GM18520 (cell line): ENCODE data around the gene ARHGAP25.

Source experiments
- ATAC-seq: cut with Tn5 transposase; IDR thresholded peaks from one replicate; pipeline ENCODE4 v1.9.1; 2021; ENCODE audit not compliant: unreplicated experiment

Gene ARHGAP25

DNA sequence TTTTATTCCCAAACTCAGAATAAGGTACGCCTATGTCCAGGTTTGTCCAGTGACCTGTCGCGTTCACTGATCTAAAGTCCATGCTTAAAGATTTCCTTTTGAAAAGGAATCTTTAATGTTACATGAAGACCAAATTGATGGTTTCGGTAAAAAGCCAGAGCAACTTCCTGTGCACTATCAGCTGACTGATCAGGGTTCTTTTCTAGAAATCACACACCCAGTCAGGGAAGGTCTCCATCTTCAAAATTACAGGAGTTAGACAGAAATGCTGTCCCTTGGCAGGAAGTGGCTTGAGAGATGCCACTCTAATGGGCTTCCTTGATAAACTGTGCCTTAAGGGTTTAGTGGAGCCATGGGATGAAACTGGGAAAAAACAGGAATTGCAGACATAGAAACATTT is 14.7 kb upstream of the ARHGAP25 start:
- no peak for ATAC-seq

GRCh38 chr2:68720665-68721064 is 13.9 kb upstream of the ARHGAP25 start:
- no peak for ATAC-seq

DNA sequence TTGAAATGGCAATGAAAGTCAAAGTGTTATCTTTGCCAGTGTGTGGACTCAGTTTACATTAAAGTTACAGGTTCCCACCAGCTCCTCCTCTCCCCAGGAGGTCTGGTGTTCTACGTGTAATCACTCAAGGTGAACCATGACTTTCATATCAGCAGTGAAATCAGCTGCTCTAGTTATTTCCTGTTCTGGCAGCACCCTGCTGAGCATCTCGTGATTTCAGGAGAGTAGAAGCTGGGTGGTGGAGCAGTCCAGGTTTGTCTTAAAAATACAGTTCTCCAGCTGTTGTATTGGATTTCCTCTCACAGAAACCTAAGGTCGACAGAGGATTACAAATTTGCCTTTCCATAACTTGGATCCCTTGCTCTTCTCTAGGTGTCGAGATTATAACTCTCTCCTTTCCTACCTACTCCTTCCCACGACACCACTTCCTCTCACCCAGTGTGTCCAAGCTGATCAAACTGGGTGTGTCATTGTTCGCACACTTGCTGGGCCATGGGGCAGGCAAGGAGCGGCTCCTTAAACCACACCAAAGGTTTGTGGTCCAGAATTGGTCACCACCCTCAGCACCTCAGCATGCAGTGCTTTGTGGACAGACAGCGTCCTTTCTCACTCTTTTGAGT is 13.0 kb upstream of the ARHGAP25 start:
- ATAC-seq = no peak

DNA sequence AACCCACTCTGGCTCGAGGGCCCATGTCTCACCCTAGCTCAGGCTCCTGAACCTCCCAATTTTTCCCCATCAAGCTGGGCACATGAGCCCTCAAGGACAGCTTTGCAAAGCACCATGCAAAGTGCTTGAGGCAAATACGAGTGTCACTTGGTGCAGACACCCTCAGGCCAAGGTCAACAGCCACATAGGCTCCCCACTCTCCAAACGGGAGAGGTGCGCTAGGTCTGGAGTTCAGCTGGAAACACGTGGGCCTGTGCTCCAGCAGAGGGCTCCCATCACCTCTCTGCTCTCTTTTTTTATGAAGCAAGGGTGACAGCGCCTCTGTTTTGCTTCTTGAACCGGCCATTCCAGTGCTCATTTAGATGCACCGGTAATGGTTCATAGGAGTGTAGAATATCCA is 11.9 kb upstream of the ARHGAP25 start:
- no peak for ATAC-seq

DNA sequence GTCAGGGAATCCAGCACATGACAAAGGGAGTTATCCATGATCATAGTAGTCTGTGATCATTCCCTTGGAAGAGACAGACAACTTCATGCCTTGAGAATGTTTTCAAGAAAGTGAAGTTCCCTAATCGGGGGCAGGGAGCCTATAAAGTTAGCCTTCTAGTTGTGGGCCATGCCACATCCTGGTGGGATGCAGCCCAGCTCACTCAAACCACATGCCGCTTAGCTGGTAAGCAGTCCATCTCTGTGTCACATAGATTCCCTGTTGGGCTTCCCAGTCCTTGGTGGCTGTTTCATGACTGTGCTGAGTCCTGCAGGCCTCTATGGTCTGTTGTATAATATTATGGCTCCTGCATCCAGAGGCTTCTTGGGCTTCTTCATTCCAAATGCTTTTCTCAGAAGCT is 11.4 kb upstream of the ARHGAP25 start:
- no peak for ATAC-seq

DNA sequence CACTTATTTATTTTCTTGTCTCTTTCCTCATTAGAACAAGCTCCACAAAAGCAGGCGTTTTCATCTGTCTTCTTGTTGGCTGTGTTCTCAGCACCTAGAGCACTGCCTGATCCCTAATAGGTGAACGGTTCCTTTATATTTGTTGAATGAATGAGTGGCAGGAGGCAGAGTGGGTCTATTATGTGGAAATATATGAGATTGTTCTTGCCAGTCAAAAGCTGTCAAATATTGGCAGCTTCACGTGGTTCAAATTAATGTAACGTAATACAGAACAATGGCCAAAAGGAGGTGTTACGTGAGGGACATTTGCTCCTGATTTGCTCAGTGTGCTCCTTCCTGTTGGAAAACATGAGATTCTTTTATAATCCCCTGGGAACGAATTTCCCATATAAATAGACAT is 8.5 kb upstream of the ARHGAP25 start:
- ATAC-seq = no peak

DNA sequence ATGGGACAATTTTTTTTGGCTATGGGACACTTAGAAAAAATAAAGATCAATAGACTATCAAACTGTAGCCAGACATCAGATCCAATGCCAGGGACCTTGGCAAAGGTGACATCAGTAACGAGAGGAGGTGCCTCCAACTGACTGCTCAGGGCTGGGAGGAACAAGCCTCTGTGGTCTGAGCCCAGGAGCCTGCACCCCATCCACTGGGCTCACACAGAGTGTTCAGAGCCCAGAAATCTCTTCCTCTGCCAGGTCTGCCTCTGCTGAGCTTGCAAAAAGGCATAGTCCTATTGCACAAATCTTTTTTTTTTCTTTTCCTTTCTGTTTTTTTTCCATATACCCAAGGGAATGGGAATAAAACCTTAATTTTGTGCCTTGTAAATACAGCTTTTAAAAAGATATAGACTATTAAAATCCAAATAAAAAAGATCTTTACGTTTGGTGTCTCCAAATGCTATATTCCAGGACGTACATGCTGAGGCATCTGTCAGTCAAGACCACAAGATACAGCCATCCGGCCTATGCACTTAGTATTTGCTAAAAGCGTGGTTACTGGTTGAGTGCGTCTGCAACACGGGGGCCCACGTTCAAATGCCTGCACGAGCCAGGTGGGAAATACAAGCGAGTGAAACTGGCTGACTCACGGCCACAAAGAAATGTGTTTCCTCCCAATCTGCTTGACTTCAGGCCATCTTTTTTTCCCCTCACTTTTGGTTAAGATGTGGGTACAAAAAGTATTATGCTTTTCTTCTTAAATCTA is 7.8 kb upstream of the ARHGAP25 start:
- ATAC-seq = peak; percentile 67

- no peak for ATAC-seq
Observed at GRCh38 chr2:68727683-68728375, 6.8 kb upstream of the ARHGAP25 start.

DNA sequence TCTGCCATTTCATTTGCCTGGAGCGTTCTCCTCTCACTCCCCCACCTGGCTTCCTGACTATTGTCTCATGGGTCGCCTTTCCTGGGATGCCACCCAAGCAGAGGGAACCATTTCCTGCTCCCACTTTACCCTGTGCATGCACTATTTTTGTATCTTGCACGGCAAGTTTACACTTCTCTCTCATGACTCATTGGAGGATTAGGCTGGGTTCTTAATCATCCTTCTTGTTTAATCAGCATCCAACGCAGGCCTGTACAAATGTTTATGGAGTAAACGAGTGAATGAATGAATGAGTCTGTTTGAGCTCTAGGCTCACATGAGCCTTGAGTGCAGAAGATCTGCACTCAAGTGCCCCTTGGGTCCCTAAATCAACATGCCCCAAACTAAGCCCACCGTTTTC is 3.8 kb upstream of the ARHGAP25 start:
- ATAC-seq = no peak

DNA sequence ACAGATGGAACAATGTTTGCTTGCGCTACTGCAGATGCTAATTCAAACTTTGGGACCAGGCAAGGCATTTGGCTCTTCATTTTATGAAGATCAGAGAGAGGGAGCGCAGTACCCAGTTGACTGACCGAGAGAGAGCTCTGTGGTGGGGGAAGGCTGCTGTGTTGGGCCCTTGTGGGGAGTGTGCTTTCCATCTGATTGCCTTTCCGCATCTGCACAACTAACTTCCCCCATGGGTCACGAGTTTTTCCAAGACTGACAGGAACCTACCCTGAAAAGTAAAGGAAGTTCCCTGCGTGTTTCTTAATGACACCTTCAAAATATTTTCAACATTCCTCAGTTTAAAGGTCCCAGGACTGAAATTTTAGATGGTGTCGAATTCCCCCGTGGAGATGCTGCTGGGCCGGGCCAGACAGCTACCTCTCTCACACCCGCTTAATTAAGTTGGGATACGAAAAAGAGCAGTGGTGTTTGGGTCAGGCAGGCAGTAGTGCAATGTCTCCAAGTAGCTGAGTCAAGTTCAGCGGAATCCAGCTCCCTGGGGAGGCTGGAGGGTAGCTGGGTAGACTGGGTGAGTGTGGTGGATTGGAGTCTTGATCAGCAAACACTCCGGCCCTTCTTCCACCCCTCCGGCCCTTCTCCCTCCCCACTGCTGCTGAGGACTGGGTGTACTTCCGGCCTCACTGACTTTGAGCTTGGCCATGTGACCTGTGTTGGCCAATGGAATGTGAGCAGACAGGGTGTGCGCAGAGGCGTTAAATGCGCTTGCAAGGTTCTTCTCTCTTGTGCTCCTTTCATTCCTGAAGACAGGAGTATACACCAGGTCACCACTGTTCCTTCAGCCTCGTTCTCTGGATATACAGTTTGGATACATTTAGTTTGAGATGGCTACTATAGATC is 2.3 kb upstream of the ARHGAP25 start:
- no peak for ATAC-seq

DNA sequence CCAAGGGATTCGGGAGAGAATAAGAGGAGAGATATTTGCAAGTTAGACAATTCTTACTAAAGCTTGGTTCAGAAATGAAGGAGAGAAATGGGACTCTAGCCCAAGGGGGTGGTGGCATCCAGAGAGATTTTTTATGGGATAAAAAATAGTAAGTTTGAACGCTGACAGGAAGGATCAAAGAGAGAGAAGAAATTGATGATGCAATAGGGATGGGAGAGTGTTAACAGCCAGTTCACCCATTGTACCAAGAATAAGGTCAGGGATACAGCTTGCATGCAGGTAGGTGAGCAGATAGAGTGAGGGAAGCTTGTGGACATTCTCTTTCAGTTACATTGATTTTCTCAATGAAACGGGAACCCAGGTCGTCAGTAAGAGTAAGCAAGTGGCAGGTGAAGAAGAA is 1.2 kb upstream of the ARHGAP25 start:
- no peak for ATAC-seq

GRCh38 chr2:68734176-68734575 is 435 bp upstream of the ARHGAP25 start:
- no peak for ATAC-seq

DNA sequence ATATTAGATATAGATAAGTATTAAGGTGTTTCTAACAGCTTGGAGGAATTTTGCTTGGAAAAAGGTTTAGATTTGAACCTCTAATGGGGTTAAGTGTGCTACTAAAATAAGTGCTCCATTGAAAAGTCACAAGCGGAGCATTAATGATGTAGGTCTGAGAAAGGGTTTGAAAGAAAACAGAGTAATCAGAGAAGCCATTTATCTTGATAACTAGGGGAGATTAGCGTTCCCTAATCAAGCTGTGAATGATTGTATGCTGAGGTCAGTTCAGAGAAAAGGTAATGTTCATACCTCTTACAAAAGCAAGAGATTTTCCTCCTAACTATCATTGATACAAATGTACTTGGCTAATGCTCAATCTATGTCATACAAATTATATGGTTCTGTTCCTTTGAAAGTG is 1.5 kb downstream of the ARHGAP25 start:
- no peak for ATAC-seq

GRCh38 chr2:68737711-68738110 is 3.1 kb downstream of the ARHGAP25 start:
- ATAC-seq = no peak

DNA sequence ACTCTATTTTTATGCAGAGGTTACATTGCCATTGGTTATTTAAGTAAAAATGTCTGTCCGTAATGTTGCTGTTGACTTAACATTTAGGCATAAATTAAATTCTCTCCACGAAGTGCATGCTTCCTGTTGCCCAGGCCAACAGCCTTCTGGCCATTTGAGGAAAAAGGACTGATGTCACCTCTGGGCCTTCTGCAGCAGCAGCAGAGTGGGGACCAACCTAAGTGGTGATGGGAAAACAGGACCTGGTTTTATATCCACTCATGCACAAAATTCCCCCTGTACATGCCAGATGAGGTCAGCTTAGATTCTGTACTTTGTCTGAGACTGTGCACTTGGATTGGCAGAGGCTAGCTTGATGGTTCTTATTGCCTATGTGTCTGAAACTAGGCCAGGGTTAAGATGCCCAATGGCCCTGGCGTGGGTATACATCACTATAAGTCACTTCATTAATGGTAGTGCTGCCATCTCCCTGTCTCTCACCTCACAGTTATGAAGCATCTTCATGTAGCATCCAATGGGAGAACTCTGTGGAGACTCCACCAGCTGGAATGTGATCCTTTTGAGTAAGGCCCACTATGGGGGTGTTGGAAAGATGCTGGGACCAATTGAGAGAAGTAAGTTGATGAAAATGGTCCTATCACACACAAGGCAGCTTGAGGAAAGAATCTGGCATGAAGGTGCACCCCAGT is 4.4 kb downstream of the ARHGAP25 start:
- ATAC-seq = no peak

GRCh38 chr2:68739595-68740399 is 5.2 kb downstream of the ARHGAP25 start:
- no peak for ATAC-seq

- ATAC-seq = no peak
Observed at GRCh38 chr2:68740400-68740914, 5.8 kb downstream of the ARHGAP25 start.

GRCh38 chr2:68741238-68741637 is 6.6 kb downstream of the ARHGAP25 start:
- no peak for ATAC-seq

GRCh38 chr2:68741805-68742306 is 7.2 kb downstream of the ARHGAP25 start:
- no peak for ATAC-seq
